GM13976 (cell line): ENCODE measurements around the gene UBE2S.
"Not testable (repeated sequence)": the region's sequence is repeated elsewhere in the genome, so short reads cannot be mapped to it uniquely, and the experiment has no call there.

Experiments
- DNase-seq: peaks from one replicate; pipeline ENCODE4 v3.0.0; 2012; ENCODE audit warnings: low spot score
- in situ Hi-C: fragments of 300-500 bp; cut with MboI; formaldehyde crosslinking; loops from one replicate; pipeline ENCODE4 v1.12.0; 2022; ENCODE audit warnings: low sequenced_read_pairs, mixed read lengths, inconsistent platforms; ENCODE audit not compliant: unreplicated experiment
- TF ChIP-seq, protein P1 (sequence below): IDR thresholded peaks from 2 replicates; pipeline ENCODE4 v1.5.1; 2012; ENCODE audit warnings: borderline replicate concordance, mild to moderate bottlenecking; ENCODE audit not compliant: insufficient read depth; ENCODE audit errors: extremely low read depth, missing control alignments, control extremely low read depth

UBE2S gene

DNA sequence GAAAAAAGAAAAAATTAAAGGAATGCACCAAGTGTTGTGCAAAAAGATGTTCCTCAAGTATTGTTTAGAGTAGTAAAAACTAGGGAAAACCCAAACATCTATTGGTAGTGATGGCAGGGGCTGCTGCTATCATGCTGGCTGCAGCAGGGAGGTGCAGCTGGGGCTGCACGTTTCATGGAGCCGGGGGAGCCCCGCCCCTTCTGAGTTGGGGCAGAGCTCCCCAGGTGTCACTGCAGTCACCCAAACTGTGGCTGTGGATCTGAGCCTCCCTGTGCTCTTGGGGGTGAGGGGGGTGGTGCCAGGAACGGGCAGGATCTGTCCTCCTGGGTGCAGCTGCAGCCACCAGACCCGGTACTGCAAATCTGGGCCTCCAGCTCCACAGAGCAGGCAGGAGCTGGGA lies 11.5 kb upstream of the UBE2S start:
- TF ChIP-seq, protein P1, sequence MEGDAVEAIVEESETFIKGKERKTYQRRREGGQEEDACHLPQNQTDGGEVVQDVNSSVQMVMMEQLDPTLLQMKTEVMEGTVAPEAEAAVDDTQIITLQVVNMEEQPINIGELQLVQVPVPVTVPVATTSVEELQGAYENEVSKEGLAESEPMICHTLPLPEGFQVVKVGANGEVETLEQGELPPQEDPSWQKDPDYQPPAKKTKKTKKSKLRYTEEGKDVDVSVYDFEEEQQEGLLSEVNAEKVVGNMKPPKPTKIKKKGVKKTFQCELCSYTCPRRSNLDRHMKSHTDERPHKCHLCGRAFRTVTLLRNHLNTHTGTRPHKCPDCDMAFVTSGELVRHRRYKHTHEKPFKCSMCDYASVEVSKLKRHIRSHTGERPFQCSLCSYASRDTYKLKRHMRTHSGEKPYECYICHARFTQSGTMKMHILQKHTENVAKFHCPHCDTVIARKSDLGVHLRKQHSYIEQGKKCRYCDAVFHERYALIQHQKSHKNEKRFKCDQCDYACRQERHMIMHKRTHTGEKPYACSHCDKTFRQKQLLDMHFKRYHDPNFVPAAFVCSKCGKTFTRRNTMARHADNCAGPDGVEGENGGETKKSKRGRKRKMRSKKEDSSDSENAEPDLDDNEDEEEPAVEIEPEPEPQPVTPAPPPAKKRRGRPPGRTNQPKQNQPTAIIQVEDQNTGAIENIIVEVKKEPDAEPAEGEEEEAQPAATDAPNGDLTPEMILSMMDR: no peak
- DNase-seq: no peak
- in situ Hi-C loops: no loop called here

DNA sequence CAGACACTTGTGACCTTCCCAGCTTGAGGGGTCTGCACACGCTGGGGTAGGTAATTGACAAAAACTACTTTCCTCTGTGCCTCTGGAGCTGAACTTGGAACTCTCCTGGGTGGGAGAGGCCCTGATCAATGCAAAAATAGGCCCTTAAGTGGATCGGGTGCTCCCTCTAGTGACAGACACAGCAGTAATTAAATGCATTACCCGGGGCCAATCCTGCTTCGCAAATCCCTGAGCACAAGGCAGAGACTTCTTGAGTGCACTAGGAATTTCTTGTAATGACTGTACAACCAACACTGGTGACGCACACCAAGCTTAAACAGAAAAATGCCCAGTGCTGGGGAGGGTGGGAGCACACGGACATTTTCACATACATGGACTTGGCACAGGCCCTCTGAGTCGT lies 10.6 kb upstream of the UBE2S start:
- TF ChIP-seq, protein P1: peak; percentile 69
- peak; percentile 77 for DNase-seq
- in situ Hi-C loops: no loop called here

DNA sequence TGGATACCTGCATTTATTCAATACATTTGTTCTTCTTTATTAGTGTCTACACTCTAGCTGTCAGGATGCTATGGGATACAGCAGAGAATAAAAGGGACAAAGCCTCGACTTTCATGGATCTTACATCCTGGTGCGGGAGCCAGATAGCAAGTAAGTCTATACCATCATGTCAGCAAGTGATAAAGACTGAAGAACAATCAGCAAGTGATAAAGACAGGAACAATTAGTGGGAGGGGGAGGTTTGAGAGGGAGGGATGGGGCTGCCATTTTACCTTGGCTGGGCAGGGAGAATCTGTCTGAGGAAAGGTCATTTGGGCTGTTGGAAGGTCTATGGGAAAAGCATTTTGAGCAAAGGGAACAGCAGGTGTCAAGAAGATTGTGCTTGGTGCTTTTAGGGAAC lies 2.6 kb upstream of the UBE2S start:
- no peak for DNase-seq
- TF ChIP-seq, protein P1: no peak
- in situ Hi-C loops: no loop called here

DNA sequence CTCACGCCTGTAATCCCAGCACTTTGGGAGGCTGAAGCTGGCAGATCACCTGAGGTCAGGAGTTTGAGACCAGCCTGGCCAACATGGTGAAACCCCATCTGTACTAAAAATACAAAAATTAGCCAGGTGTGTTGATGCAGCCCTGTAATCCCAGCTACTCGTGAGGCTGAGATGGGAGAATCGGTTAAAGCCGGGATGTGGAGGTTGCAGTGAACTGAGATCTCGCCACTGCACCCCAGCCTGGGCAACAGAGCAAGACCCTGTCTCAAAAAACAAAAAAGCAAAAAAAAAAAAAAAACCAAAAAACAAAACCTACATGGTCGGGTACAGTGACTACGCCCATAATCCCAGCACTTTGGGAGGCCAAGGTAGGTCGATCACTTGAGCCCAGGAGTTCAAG lies 1.6 kb upstream of the UBE2S start:
- DNase-seq, in situ Hi-C loops: not testable (repeated sequence)

DNA sequence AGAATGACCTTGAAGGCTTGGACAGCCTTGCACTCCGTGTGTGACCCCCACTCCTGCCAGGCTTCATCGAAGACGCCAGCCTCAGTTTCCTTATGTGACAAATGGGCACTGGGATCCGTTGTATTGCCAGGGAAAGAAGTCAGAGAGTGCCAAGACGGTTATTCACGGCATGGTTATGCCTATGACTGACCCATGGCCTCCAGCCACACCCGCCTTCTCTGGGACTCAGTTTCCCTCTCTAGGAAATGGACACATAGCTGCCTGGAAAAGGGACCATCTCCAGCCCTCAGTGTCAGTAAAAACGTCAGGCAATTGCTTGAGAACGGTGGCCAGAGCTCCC lies 915 bp upstream of the UBE2S start:
- in situ Hi-C loops: no loop called here
- TF ChIP-seq, protein P1: no peak
- no peak for DNase-seq

DNA sequence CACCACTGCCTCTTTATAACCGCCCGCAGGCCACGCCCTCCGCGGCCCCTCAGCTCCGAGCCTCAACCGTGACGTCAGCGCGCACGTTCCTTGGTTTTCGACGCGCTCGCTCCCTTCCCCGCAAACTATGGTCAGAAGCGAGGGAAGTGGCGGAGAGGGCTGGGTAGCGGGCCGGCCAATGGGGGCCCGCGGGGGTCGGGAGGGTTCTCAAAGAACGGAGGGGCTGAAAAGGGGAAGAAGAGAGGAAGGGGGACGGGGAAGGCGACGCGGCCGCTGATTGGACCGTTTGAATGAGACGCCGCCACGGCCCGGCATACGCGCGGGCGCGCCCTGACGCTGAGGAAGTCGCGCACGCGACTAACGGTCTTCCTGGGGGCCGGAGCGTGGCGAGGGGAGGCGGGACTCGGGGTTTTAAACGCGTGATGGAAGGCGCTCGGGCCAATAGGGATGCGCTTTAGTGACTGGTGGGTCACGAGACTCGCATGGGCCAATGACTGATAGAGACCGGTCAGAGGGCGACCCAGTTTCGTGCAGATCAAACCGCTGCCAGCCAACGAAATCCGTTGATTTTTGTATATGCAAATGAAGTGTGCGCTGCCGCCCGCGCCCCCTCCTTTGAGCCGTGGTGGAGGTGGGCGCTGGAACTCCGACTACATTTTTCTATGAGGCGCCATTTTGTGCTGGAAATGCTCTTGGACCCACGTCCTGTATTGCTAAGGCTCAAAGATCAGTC lies 378 bp upstream of the UBE2S start:
- TF ChIP-seq, protein P1: no peak
- in situ Hi-C loops: no loop called here
- DNase-seq: peak; percentile 98

DNA sequence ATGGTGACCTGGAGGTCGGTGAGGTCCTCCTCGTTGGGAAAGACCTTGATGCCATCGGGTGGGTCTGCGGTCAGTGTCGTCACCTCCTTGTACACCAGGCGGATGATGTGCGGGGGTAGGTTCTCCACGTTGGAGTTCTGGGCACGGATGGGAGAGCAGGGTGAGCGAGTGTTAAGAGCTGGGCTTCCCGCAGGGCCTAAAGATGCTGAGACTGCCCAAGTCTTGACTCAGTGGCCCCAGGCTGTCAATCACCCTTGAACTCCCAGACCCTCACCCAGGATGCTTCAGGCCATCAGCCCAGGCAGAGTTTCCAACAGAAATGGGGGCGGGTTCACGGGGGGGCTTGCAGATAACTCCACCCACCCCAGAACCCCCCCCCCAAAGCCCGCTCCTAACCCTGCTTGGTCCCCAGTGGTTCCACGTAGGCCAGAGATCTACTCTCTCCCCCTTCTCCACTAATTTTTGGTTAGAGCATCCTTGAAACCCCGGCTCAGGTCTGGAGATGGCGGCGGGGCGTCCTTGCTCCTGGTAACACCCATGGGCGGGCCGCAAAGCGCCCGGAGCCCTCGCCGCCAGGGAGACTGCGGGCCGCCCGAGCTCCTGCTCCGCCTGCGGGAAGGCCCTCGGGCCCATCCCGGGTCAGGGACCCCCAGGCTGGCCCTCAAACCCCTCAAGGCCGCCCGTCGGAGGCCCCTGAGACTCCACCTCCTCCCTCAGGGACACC lies 600 bp downstream of the UBE2S start:
- TF ChIP-seq, protein P1: no peak
- in situ Hi-C loops: no loop called here
- DNase-seq: peak; percentile 67
